Astrocyte (in vitro differentiated cells and primary cell): ENCODE results near the gene FKBP1B.

Experiments
- CTCF ChIP-seq: IDR thresholded peaks from 2 replicates; pipeline ENCODE4 v1.5.1; 2011; ENCODE audit warnings: low read depth, mild to moderate bottlenecking, inconsistent platforms, low read length, moderate library complexity; ENCODE audit not compliant: insufficient read depth
- EZH2 ChIP-seq: IDR thresholded peaks from 2 replicates; pipeline ENCODE4 v1.6.1; 2012; ENCODE audit warnings: mild to moderate bottlenecking, low read length, inconsistent platforms; ENCODE audit not compliant: insufficient read depth

GRCh38 chr2:24084386-24085199 is 35.1 kb downstream of the FKBP1B start, which contains the start of gene TP53I3:
- no peak for TF ChIP-seq EZH2
- peak; percentile 44 for TF ChIP-seq CTCF
